ENCODE measurements around the gene ARHGEF38.

ARHGEF38 gene

GRCh38 chr4:105572296-105572695 lies 19.9 kb downstream of the ARHGEF38 start:
- no peak overlapping the region for H3K4me3 ChIP-seq (ENCODE audit: low read length, poor library complexity, severe bottlenecking)
- H3K4me2 ChIP-seq (ENCODE audit: low read depth, low read length, poor library complexity, severe bottlenecking), result no peak overlapping the region
- no peaks in the 10 kb centered on the region for H3K9me2 ChIP-seq (replicated peaks; ENCODE audit: low read depth, low read length)
- no peak overlapping the region for H2AFZ ChIP-seq (ENCODE audit: low read length)
- no peaks in the 10 kb centered on the region for H3F3A ChIP-seq (ENCODE audit: low read depth)
- H3K4me1 ChIP-seq (ENCODE audit: insufficient read depth, low read length, poor library complexity, severe bottlenecking), result no peaks in the 10 kb centered on the region
- no peaks in the 10 kb centered on the region for H3K27me3 ChIP-seq (ENCODE audit: insufficient read depth, low read length, poor library complexity, severe bottlenecking)
- H3K9me3 ChIP-seq (ENCODE audit: insufficient read depth, low read depth, low read length), result no peaks in the 10 kb centered on the region
- no peak overlapping the region for H3K9ac ChIP-seq (ENCODE audit: low read depth, low read length, poor library complexity, severe bottlenecking)
- no peaks in the 10 kb centered on the region for H4K20me1 ChIP-seq (ENCODE audit: insufficient read depth, low read length, poor library complexity, severe bottlenecking)
- TF ChIP-seq, protein P1, sequence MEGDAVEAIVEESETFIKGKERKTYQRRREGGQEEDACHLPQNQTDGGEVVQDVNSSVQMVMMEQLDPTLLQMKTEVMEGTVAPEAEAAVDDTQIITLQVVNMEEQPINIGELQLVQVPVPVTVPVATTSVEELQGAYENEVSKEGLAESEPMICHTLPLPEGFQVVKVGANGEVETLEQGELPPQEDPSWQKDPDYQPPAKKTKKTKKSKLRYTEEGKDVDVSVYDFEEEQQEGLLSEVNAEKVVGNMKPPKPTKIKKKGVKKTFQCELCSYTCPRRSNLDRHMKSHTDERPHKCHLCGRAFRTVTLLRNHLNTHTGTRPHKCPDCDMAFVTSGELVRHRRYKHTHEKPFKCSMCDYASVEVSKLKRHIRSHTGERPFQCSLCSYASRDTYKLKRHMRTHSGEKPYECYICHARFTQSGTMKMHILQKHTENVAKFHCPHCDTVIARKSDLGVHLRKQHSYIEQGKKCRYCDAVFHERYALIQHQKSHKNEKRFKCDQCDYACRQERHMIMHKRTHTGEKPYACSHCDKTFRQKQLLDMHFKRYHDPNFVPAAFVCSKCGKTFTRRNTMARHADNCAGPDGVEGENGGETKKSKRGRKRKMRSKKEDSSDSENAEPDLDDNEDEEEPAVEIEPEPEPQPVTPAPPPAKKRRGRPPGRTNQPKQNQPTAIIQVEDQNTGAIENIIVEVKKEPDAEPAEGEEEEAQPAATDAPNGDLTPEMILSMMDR (conservative IDR thresholded peaks at IDR 0.05; ENCODE audit: low read length), result no peak
- no peak for TF ChIP-seq EZH2phosphoT487 (IDR thresholded peaks at IDR 0.05; ENCODE audit: borderline replicate concordance)
- H3K36me3 ChIP-seq (ENCODE audit: insufficient read depth, low read length), result no peaks in the 10 kb centered on the region
- H3K79me2 ChIP-seq (ENCODE audit: insufficient read depth, low read length), result no peaks in the 10 kb centered on the region

DNA sequence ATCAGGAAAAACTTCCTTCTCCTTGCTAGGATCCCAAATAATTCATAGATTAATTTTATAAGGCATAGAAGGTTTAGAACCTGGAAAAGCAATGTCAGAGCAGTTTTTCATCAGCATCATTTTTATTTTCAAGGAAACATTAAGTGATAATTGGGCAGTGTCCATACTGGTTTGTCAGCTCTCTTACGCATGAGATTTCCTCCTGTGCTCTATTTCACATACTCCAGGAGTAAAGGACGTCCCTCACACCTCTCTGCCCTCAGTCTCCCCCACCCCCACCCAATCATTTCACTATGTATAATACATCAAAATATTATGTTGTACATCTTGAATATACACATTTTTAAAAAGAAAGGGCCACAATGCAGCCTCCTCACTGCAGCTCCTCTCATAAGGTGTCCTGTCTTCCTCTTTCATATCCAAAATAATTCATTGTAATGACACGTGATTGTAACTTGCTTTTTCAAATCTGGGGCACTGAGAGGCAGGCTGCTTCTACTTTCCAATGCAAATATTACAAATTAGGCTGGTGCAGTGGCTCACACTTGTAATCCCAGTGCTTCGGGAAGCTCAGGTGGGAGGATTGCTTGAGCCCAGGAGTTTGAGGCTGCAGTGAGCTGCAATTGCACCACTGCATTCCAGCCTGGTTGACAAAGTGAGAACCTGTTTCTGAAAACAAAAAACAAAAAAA lies 34.4 kb downstream of the ARHGEF38 start:
- no peaks in the 10 kb centered on the region for H3K79me2 ChIP-seq (ENCODE audit: insufficient read depth, low read length)
- no peak for TF ChIP-seq EZH2phosphoT487 (IDR thresholded peaks at IDR 0.05; ENCODE audit: borderline replicate concordance)
- TF ChIP-seq, protein P1 (conservative IDR thresholded peaks at IDR 0.05; ENCODE audit: low read length), result no peak
- no peak overlapping the region for H3K4me2 ChIP-seq (ENCODE audit: low read depth, low read length, poor library complexity, severe bottlenecking)

GRCh38 chr4:105587841-105588240 lies 35.4 kb downstream of the ARHGEF38 start:
- Histone ChIP-seq H3K36me3 (ENCODE audit: insufficient read depth, low read length) (no peaks in the 10 kb centered on the region), H2AFZ (ENCODE audit: low read length) (no peak overlapping the region), H4K20me1 (ENCODE audit: insufficient read depth, low read length, poor library complexity, severe bottlenecking) (no peaks in the 10 kb centered on the region), H3K9ac (ENCODE audit: low read depth, low read length, poor library complexity, severe bottlenecking) (no peak overlapping the region), H3K27me3 (ENCODE audit: insufficient read depth, low read length, poor library complexity, severe bottlenecking) (peaks cover 65% of the 10 kb centered on the region), H3F3A (ENCODE audit: low read depth) (no peaks in the 10 kb centered on the region), H3K9me3 (ENCODE audit: insufficient read depth, low read depth, low read length) (no peaks in the 10 kb centered on the region), H3K4me1 (ENCODE audit: insufficient read depth, low read length, poor library complexity, severe bottlenecking) (peaks cover 11% of the 10 kb centered on the region), H3K4me2 (ENCODE audit: low read depth, low read length, poor library complexity, severe bottlenecking) (no peak overlapping the region), H3K79me2 (ENCODE audit: insufficient read depth, low read length) (no peaks in the 10 kb centered on the region), H3K9me2 (replicated peaks; ENCODE audit: low read depth, low read length) (no peaks in the 10 kb centered on the region), H3K4me3 (ENCODE audit: low read length, poor library complexity, severe bottlenecking) (no peak overlapping the region)
- no peak for TF ChIP-seq EZH2phosphoT487 (IDR thresholded peaks at IDR 0.05; ENCODE audit: borderline replicate concordance)
- TF ChIP-seq, protein P1 (conservative IDR thresholded peaks at IDR 0.05; ENCODE audit: low read length), result no peak

More for the DNA sequence above, 34.4 kb downstream of the ARHGEF38 start:
- Histone ChIP-seq H4K20me1 (ENCODE audit: insufficient read depth, low read length, poor library complexity, severe bottlenecking) (no peaks in the 10 kb centered on the region), H3K4me3 (ENCODE audit: low read length, poor library complexity, severe bottlenecking) (no peak overlapping the region), H3K9ac (ENCODE audit: low read depth, low read length, poor library complexity, severe bottlenecking) (no peak overlapping the region), H3K4me1 (ENCODE audit: insufficient read depth, low read length, poor library complexity, severe bottlenecking) (peaks cover 11% of the 10 kb centered on the region), H3K36me3 (ENCODE audit: insufficient read depth, low read length) (no peaks in the 10 kb centered on the region), H3K9me2 (replicated peaks; ENCODE audit: low read depth, low read length) (no peaks in the 10 kb centered on the region), H2AFZ (ENCODE audit: low read length) (no peak overlapping the region), H3F3A (ENCODE audit: low read depth) (no peaks in the 10 kb centered on the region), H3K9me3 (ENCODE audit: insufficient read depth, low read depth, low read length) (no peaks in the 10 kb centered on the region), H3K27me3 (ENCODE audit: insufficient read depth, low read length, poor library complexity, severe bottlenecking) (peaks cover 54% of the 10 kb centered on the region)

Measured in Loucy (cell line).